Kidney (tissue), 14 donors: Measurements from ENCODE around the gene WRNIP1. TPM values are rescaled to one million over a fixed set of nuclear protein-coding genes. Genes with fewer than 3 reads are reported as not detected.

Experiments
- DNase-seq, 5 donors: peaks; one replicate each; pipeline ENCODE4 v3.0.0-alpha.2; 2013 to 2020
- FAIRE-seq: peaks from 2 replicates; lab custom pipeline; 2012; peaks lifted over from hg19 to GRCh38; lab: Jason Lieb, UNC
- H3K27ac ChIP-seq, 2 donors: one replicate each; pipeline ENCODE4 v1.7.0; 2013; ENCODE audit warnings: low read depth in 2 of 2, low read length in 2 of 2, inconsistent platforms in 1 of 2
- H3K27me3 ChIP-seq: one replicate; pipeline ENCODE4 v1.7.1; 2013; ENCODE audit warnings: low read length, inconsistent platforms; ENCODE audit not compliant: control insufficient read depth, insufficient read depth
- H3K36me3 ChIP-seq, 3 donors: one replicate each; pipeline versions ENCODE4 v1.7.0 to v1.7.1; 2013; ENCODE audit warnings: low read length in 3 of 3, control low read depth in 1 of 3, inconsistent platforms in 1 of 3; ENCODE audit not compliant: insufficient read depth in 3 of 3, control insufficient read depth in 2 of 3
- H3K4me1 ChIP-seq, 3 donors: one replicate each; pipeline versions ENCODE4 v1.7.0 to v1.7.1; 2013; ENCODE audit warnings: low read length in 3 of 3, inconsistent platforms in 1 of 3, low read depth in 1 of 3; ENCODE audit not compliant: control insufficient read depth in 2 of 3, insufficient read depth in 2 of 3
- H3K4me3 ChIP-seq, 3 donors: one replicate each; pipeline versions ENCODE4 v1.7.0 to v1.8.1; 2013; ENCODE audit warnings: low read length in 3 of 3, control low read depth in 1 of 3, inconsistent platforms in 1 of 3
- H3K9ac ChIP-seq, 3 donors: one replicate each; pipeline versions ENCODE4 v1.7.0 to v1.7.1; 2013; ENCODE audit warnings: low read length in 3 of 3, control low read depth in 1 of 3, inconsistent platforms in 1 of 3
- H3K9me3 ChIP-seq, 3 donors: one replicate each; pipeline versions ENCODE4 v1.7.0 to v1.7.1; 2013; ENCODE audit warnings: low read length in 3 of 3, control low read depth in 1 of 3, inconsistent platforms in 1 of 3; ENCODE audit not compliant: control insufficient read depth in 2 of 3, insufficient read depth in 1 of 3
- intact Hi-C: fragments of 100-400 bp; cut with DNase I; formaldehyde crosslinking; loops from one replicate; pipeline ENCODE4 v1.11.1; 2022
- polyA plus RNA-seq: library from polyadenylated mRNA; stranded (reverse); fragments of 350-450 nt; fragmentation: Illumina TruSeq; extraction: RNeasy Lipid Tissue Mini Kit (QIAGEN cat#74804); gene quantifications from one replicate; pipeline ENCODE4 v1.2.3, GENCODE V29; 2014; ENCODE audit warnings: low read depth, low replicate concordance; ENCODE audit not compliant: insufficient read depth
- total RNA-seq: library from RNA; stranded (reverse); fragmentation: NEBNext Ultra II Directional; extraction: Animal tissue kit (Norgen Biotek cat#: 25700); gene quantifications from one replicate; pipeline ENCODE4 v1.2.1, GENCODE V29; 2021
- TF ChIP-seq, protein P1 (sequence below): IDR thresholded peaks from 3 replicates; pipeline ENCODE4 v1.5.1; 2012; ENCODE audit warnings: mild to moderate bottlenecking, moderate library complexity, borderline replicate concordance; ENCODE audit not compliant: insufficient read depth; ENCODE audit errors: extremely low read depth
- donor health status: control.
- donor health status: control.
- donor health status: control.
- donor health status: control.
- donor health status: control.
- donor health status: DM: yes; HTN: yes; CAD: no.
- donor health status: Normal renal cell carcinoma (clear cell type).

The WRNIP1 gene
- total and polyA plus RNA-seq, 2 donors from 2014 or later = 38.0 to 46.3 TPM

GRCh38 chr6:2805031-2805430, 39.8 kb downstream of the WRNIP1 start:
- H3K4me1 ChIP-seq = peaks cover 0 to 14% (median 0%) of the 10 kb centered on the region in 3 donors
- TF ChIP-seq, protein P1, sequence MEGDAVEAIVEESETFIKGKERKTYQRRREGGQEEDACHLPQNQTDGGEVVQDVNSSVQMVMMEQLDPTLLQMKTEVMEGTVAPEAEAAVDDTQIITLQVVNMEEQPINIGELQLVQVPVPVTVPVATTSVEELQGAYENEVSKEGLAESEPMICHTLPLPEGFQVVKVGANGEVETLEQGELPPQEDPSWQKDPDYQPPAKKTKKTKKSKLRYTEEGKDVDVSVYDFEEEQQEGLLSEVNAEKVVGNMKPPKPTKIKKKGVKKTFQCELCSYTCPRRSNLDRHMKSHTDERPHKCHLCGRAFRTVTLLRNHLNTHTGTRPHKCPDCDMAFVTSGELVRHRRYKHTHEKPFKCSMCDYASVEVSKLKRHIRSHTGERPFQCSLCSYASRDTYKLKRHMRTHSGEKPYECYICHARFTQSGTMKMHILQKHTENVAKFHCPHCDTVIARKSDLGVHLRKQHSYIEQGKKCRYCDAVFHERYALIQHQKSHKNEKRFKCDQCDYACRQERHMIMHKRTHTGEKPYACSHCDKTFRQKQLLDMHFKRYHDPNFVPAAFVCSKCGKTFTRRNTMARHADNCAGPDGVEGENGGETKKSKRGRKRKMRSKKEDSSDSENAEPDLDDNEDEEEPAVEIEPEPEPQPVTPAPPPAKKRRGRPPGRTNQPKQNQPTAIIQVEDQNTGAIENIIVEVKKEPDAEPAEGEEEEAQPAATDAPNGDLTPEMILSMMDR = no peak
- H3K9me3 ChIP-seq = no peaks in the 10 kb centered on the region
- no peak for DNase-seq
- no peaks in the 10 kb centered on the region for H3K27me3 ChIP-seq
- no peak overlapping the region for H3K9ac ChIP-seq
- no peak overlapping the region for H3K27ac ChIP-seq
- no peaks in the 10 kb centered on the region for H3K36me3 ChIP-seq
- no peak for FAIRE-seq
- no peak overlapping the region for H3K4me3 ChIP-seq
- intact Hi-C loops = no loop called here

- Histone ChIP-seq H3K36me3 (no peaks in the 10 kb centered on the region), H3K9me3 (no peaks in the 10 kb centered on the region), H3K27ac (no peak overlapping the region), H3K4me1 (peaks cover 0 to 14% (median 0%) of the 10 kb centered on the region in 3 donors), H3K9ac (no peak overlapping the region), H3K4me3 (no peak overlapping the region), H3K27me3 (no peaks in the 10 kb centered on the region)
- TF ChIP-seq, protein P1 = no peak
- DNase-seq = peak in 2 of 5 donors; percentile 33 to 39
- no peak for FAIRE-seq
- intact Hi-C loops = no loop called here
These were observed 41.5 kb downstream of the WRNIP1 start for GRCh38 chr6:2806644-2807043.

GRCh38 chr6:2807342-2808090, 42.3 kb downstream of the WRNIP1 start:
- intact Hi-C loops = no loop called here
- H3K9ac ChIP-seq = no peak overlapping the region
- DNase-seq (peak in 4 of 5 donors; percentile 64 to 83 (median 74)), FAIRE-seq (no peak)
- H3K4me1 ChIP-seq = peaks cover 0 to 14% (median 0%) of the 10 kb centered on the region in 3 donors
- no peaks in the 10 kb centered on the region for H3K27me3 ChIP-seq
- H3K27ac ChIP-seq = no peak overlapping the region
- H3K4me3 ChIP-seq = no peak overlapping the region
- TF ChIP-seq, protein P1 = no peak
- H3K36me3 ChIP-seq = no peaks in the 10 kb centered on the region
- H3K9me3 ChIP-seq = no peaks in the 10 kb centered on the region

- no peak for FAIRE-seq
- DNase-seq = no peak
- H3K9me3 ChIP-seq = no peaks in the 10 kb centered on the region
- H3K36me3 ChIP-seq = no peaks in the 10 kb centered on the region
- H3K4me1 ChIP-seq = peaks cover 0 to 13% (median 0%) of the 10 kb centered on the region in 3 donors
- no peak overlapping the region for H3K27ac ChIP-seq
- no peak overlapping the region for H3K4me3 ChIP-seq
- H3K9ac ChIP-seq = no peak overlapping the region
- H3K27me3 ChIP-seq = no peaks in the 10 kb centered on the region
- intact Hi-C loops = no loop called here
- TF ChIP-seq, protein P1 = no peak
These were observed 43.8 kb downstream of the WRNIP1 start for GRCh38 chr6:2809015-2809414.
